ENCODE results near the gene CCDC14. TPM values are rescaled to one million over a fixed set of nuclear protein-coding genes. Genes with fewer than 3 reads are reported as not detected.

The CCDC14 gene
- total and polyA plus RNA-seq, 9 of the 15 experiments (the other 6 are each of a cell fraction or from before 2014, with no cell fraction given): 18.6 to 107 (median 57.3) TPM

GRCh38 chr3:123930445-123930844 is 30.6 kb downstream of the CCDC14 start:
- no peak overlapping the region for H3K4me2 ChIP-seq (ENCODE audit: insufficient read depth, low read length)
- H3K36me3 ChIP-seq (ENCODE audit: control insufficient read depth, insufficient read depth, low read length): peaks cover 47% of the 10 kb centered on the region; the same call in 1 of the 3 replicates
- ChIA-PET POLR2A (no interaction called here), CTCF (ENCODE audit: low intra/inter-chr PET ratio) (no interaction called here)
- DNase-seq (ENCODE audit: extremely low read depth in 1 of 4, low spot score in 3 of 4) (no peak), ATAC-seq (no peak), FAIRE-seq (no peak)
- no peaks in the 10 kb centered on the region for H3K9me1 ChIP-seq (ENCODE audit: control insufficient read depth, insufficient read depth, low read length)
- H4K20me1 ChIP-seq (replicated peaks; ENCODE audit: control insufficient read depth, insufficient read depth, low read length): no peaks in the 10 kb centered on the region
- H3K27ac ChIP-seq (ENCODE audit: extremely low read depth, low read depth, low read length): no peak overlapping the region
- no peak overlapping the region for H2AFZ ChIP-seq (ENCODE audit: low read depth, low read length)
- no peaks in the 10 kb centered on the region for H3K4me1 ChIP-seq (replicated peaks in 1 of 2; ENCODE audit: control insufficient read depth in 2 of 2, insufficient read depth in 2 of 2, low read length in 2 of 2)
- H3K4me3 ChIP-seq: no peak overlapping the region
- TF ChIP-seq SNIP1 (IDR thresholded peaks at IDR 0.05; ENCODE audit: low read depth) (no peak), ZNF41 (CRISPR knock-in tag; conservative IDR thresholded peaks at IDR 0.05) (no peak), TEAD2 (tag; IDR thresholded peaks at IDR 0.05) (no peak), FOXP1 (CRISPR knock-in tag; IDR thresholded peaks at IDR 0.05) (no peak), PHB2 (IDR thresholded peaks at IDR 0.05; ENCODE audit: low read depth) (no peak), ATF6 (CRISPR knock-in tag; IDR thresholded peaks at IDR 0.05) (no peak), PTRF (tag; IDR thresholded peaks at IDR 0.05) (no peak), ZBTB40 (IDR thresholded peaks at IDR 0.05) (no peak), ZBTB40 (CRISPR knock-in tag; IDR thresholded peaks at IDR 0.05) (no peak), CGGBP1 (CRISPR knock-in tag; IDR thresholded peaks at IDR 0.05) (no peak), NR2C1 (IDR thresholded peaks at IDR 0.05) (no peak), NR2C1 (tag; IDR thresholded peaks at IDR 0.05) (no peak)
- no TSS peak for BruUV-seq (replicated peaks)
- in situ Hi-C loops (cut with MboI) (no loop called here), intact Hi-C loops (cut with micrococcal nuclease) (no loop called here)
- H3K79me2 ChIP-seq (ENCODE audit: control insufficient read depth, insufficient read depth, low read length): no peaks in the 10 kb centered on the region
- H3K9me3 ChIP-seq (replicated peaks; ENCODE audit: control insufficient read depth, insufficient read depth, low read depth, low read length): no peaks in the 10 kb centered on the region
- H3K27me3 ChIP-seq (ENCODE audit: control insufficient read depth in 2 of 2, insufficient read depth in 2 of 2, low read length in 2 of 2): no peaks in the 10 kb centered on the region
- H3K9ac ChIP-seq (ENCODE audit: insufficient read depth in 1 of 2, low read depth in 2 of 2, low read length in 2 of 2): no peak overlapping the region
